ENCODE data around the gene C17orf107.

C17orf107 gene

DNA sequence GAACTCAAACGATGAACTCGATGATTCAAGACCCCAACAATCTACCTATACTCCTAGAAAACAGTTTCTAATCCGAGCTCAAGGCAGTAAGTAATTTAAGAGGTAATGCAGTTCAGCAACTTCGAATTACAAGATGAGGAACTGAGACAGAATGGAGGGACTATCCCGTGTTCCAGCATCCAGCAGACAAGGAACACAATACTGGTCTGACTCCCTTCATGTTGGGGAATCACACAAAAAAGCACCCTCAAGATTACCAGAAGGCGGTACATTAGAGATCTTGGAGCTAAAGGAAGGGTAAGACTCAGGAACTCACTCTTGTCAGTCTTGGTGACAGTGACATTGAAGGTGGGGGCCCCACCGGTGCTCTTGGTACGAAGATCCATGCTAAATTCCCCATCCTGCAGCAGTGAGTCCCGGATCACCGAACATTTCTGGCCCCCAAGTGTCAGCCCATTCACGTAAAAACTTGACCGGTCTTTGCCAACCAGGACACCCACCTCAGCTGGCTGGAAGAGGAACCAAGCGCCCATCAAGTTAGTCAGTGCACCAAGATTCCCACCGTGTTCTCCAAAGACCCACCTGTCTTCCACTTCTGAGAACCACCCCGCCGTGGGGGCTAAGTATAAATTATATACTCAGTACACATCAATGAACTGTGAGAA is 47.1 kb downstream of the C17orf107 start:
- no peak for TF ChIP-seq CTCF (IDR thresholded peaks at IDR 0.05; ENCODE audit: insufficient read depth, low read length, poor library complexity, severe bottlenecking)
- Histone ChIP-seq H3K27me3 (replicated peaks; ENCODE audit: control insufficient read depth, insufficient read depth, low read length) (no peaks in the 10 kb centered on the region), H3K36me3 (ENCODE audit: control insufficient read depth, insufficient read depth, low read length) (peaks cover 24% of the 10 kb centered on the region), H3K4me3 (replicated peaks; ENCODE audit: low read depth, low read length) (peak overlapping the region; percentile 100)
- no peak for DNase-seq (ENCODE audit: extremely low read depth, insufficient read length)

- TF ChIP-seq CTCF (IDR thresholded peaks at IDR 0.05; ENCODE audit: insufficient read depth, low read length, poor library complexity, severe bottlenecking), result no peak
- Histone ChIP-seq H3K27me3 (replicated peaks; ENCODE audit: control insufficient read depth, insufficient read depth, low read length) (no peaks in the 10 kb centered on the region), H3K4me3 (replicated peaks; ENCODE audit: low read depth, low read length) (peak overlapping the region; percentile 100), H3K36me3 (ENCODE audit: control insufficient read depth, insufficient read depth, low read length) (peaks cover 24% of the 10 kb centered on the region)
- DNase-seq (ENCODE audit: extremely low read depth, insufficient read length), result no peak
Observed at GRCh38 chr17:4947010-4947410, 47.7 kb downstream of the C17orf107 start.

DNA sequence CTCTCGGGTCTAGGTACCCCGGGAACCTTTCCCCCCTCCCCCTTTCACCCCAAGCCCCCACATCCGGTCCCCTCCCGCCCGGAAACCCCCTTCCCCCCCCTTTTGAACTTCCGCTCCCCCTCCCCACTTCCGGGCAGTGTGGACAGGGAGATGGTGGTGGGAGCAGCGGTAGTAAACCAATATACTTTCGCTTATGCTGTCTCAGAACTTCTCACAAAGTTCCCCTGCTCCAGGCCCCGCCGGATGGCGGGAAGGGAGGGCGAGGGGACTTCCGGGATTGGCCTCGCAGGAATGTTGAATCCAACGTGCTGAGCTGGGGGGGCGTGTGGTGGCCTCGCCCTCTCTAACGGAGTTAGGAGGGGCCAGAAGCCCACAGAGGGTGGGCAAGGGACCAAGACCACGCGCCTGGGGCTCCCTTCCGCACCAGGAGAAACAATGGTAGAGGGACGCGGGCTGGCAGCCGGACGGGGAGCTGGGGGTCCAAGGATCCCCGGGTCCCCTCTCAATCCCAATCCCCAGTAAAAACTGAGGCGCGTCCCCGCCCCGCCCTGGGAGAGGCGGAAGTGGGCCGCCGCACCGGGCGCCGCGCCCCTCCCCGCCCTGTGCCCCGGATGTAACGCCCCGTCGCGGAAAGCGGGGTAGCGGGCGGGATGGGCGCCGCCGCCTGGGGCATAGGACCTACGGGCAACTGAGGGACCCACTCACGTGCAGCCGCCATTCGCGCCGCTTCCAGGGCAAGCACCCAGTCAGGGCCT is 48.3 kb downstream of the C17orf107 start:
- Histone ChIP-seq H3K36me3 (ENCODE audit: control insufficient read depth, insufficient read depth, low read length) (peaks cover 24% of the 10 kb centered on the region), H3K27me3 (replicated peaks; ENCODE audit: control insufficient read depth, insufficient read depth, low read length) (no peaks in the 10 kb centered on the region), H3K4me3 (replicated peaks; ENCODE audit: low read depth, low read length) (peak overlapping the region; percentile 100)
- DNase-seq (ENCODE audit: extremely low read depth, insufficient read length), result peak; percentile 83
- no peak for TF ChIP-seq CTCF (IDR thresholded peaks at IDR 0.05; ENCODE audit: insufficient read depth, low read length, poor library complexity, severe bottlenecking)

- H3K27me3 ChIP-seq (replicated peaks; ENCODE audit: control insufficient read depth, insufficient read depth, low read length), result no peaks in the 10 kb centered on the region
- peaks cover 21% of the 10 kb centered on the region for H3K36me3 ChIP-seq (ENCODE audit: control insufficient read depth, insufficient read depth, low read length)
- peak; percentile 91 for DNase-seq (ENCODE audit: extremely low read depth, insufficient read length)
- TF ChIP-seq CTCF (IDR thresholded peaks at IDR 0.05; ENCODE audit: insufficient read depth, low read length, poor library complexity, severe bottlenecking), result no peak
- peak within 1 kb of the TSS; percentile 100 for H3K4me3 ChIP-seq (replicated peaks; ENCODE audit: low read depth, low read length)
Observed at GRCh38 chr17:4948166-4948930, 49.0 kb downstream of the C17orf107 start, which contains the start of gene PFN1. Gene PFN1, minus strand, starts transcription at chr17:4948530. Its CDS starts 136 bp downstream, at chr17:4948394.

DNA sequence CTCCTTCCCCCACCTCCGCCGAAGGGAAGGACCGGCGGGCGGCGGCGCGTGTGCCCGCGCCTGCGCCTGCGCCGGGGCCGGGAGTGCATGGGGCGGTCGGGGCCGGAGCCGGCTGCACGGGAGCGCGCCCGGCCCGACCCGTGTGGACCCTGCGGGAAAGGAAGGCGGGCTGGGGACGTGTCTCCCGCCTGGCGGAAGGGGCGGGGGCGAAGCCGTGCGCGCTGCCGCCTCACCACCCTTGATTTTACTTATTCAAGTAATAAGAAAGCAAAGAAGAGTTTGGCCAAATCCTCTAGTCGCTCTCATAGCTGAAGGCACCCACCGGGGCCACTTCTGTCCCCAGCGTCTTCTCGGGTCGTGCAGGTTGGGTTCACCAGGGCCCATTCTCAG is 49.6 kb downstream of the C17orf107 start:
- TF ChIP-seq CTCF (IDR thresholded peaks at IDR 0.05; ENCODE audit: insufficient read depth, low read length, poor library complexity, severe bottlenecking), result no peak
- peak overlapping the region; percentile 100 for H3K4me3 ChIP-seq (replicated peaks; ENCODE audit: low read depth, low read length)
- peak; percentile 94 for DNase-seq (ENCODE audit: extremely low read depth, insufficient read length)
- no peaks in the 10 kb centered on the region for H3K27me3 ChIP-seq (replicated peaks; ENCODE audit: control insufficient read depth, insufficient read depth, low read length)
- H3K36me3 ChIP-seq (ENCODE audit: control insufficient read depth, insufficient read depth, low read length), result peaks cover 21% of the 10 kb centered on the region

Data from GM06990 (cell line).